Thyroid gland (tissue), 4 donors: ENCODE measurements around the gene ELAVL1.

Source experiments
- CTCF ChIP-seq, 6 experiments: fragments of 200-600 bp in 3 of 6; fragments of 450-650 bp in 3 of 6; sonication (generic) in 3 of 6; IDR thresholded peaks; one replicate each; pipeline ENCODE4 v1.5.1; 2016 to 2019; ENCODE audit warnings: antibody characterized with exemption in 6 of 6, mild to moderate bottlenecking in 2 of 6, inconsistent platforms in 1 of 6, moderate library complexity in 1 of 6
- POLR2A ChIP-seq, 2 donors: fragments of 450-650 bp; IDR thresholded peaks; one replicate each; pipeline ENCODE4 v1.6.1; 2017; ENCODE audit warnings: antibody characterized with exemption in 2 of 2, mild to moderate bottlenecking in 2 of 2, moderate library complexity in 1 of 2

- TF ChIP-seq CTCF (IDR thresholded peaks at IDR 0.05): no peak
- no peak for TF ChIP-seq POLR2A (IDR thresholded peaks at IDR 0.05)
These were observed 33.8 kb upstream of the ELAVL1 start for GRCh38 chr19:8039231-8039630.
